Activated CD8-positive, alpha-beta memory T cell treated with anti-CD3 and anti-CD28 coated beads, Interleukin-2, amount 10 ng/mL, durations not matched to agents 7 days and 5 days (primary cell): ENCODE data around the gene ZNF211. TPM values are rescaled to one million over a fixed set of nuclear protein-coding genes. Genes with fewer than 3 reads are reported as not detected.

Experiments used
- ATAC-seq: fragments of 150-1000 bp; cut with Tn5 transposase; one replicate; pipeline ENCODE4 v1.10.0; 2021; ENCODE audit warnings: moderate library complexity
- CTCF ChIA-PET: fragments of 350-600 bp; sonication (Branson Sonifier 250); formaldehyde crosslinking; loops from one replicate; lab custom pipeline; 2021; ENCODE audit warnings: antibody characterized with exemption; lab: Charles Lee
- DNase-seq: peaks from one replicate; pipeline ENCODE4 v3.0.0-alpha.2; 2020
- H3K27ac Mint-ChIP-seq: one replicate; pipeline ENCODE4 v1.8.0; 2021; ENCODE audit warnings: mild to moderate bottlenecking, mixed read lengths
- H3K27me3 Mint-ChIP-seq: one replicate; pipeline ENCODE4 v1.8.0; 2021; ENCODE audit warnings: mixed read lengths
- H3K36me3 Mint-ChIP-seq: one replicate; pipeline ENCODE4 v1.8.0; 2021; ENCODE audit warnings: mild to moderate bottlenecking, mixed read lengths
- H3K4me1 Mint-ChIP-seq: one replicate; pipeline ENCODE4 v1.8.0; 2021; ENCODE audit warnings: mixed read lengths
- H3K4me3 Mint-ChIP-seq: one replicate; pipeline ENCODE4 v1.8.0; 2021; ENCODE audit warnings: mild to moderate bottlenecking, moderate library complexity, mixed read lengths
- H3K9me3 Mint-ChIP-seq: one replicate; pipeline ENCODE4 v1.8.0; 2022; ENCODE audit warnings: low read depth, mixed read lengths
- total RNA-seq, 2 experiments: library from RNA; stranded (reverse); gene quantifications; one replicate each; pipeline ENCODE4 v1.2.3, GENCODE V29; 2021

The ZNF211 gene
- total RNA-seq, 2 experiments from 2014 or later: 14.2 to 15.1 TPM

GRCh38 chr19:57668635-57669034 lies 35.7 kb downstream of the ZNF211 start, which contains the start of gene ZSCAN4:
Gene ZSCAN4 (plus strand): TSS chr19:57668935. CDS start chr19:57676146, 7,211 bp downstream.
- H3K4me3 Mint-ChIP-seq: no peak within 1 kb of the TSS
- DNase-seq (no peak), ATAC-seq (no peak)
- H3K27ac Mint-ChIP-seq: no peak within 1 kb of the TSS
- peaks cover 2% of the 10 kb centered on the region for H3K9me3 Mint-ChIP-seq
- CTCF ChIA-PET: no interaction called here
- peaks cover 3% of the 10 kb centered on the region for H3K36me3 Mint-ChIP-seq
- H3K27me3 Mint-ChIP-seq: peaks cover 13% of the 10 kb centered on the region
- peaks cover 2% of the 10 kb centered on the region for H3K4me1 Mint-ChIP-seq

GRCh38 chr19:57671124-57671895 lies 38.3 kb downstream of the ZNF211 start:
- DNase-seq: no peak
- H3K27ac Mint-ChIP-seq: no peak overlapping the region
- no peak overlapping the region for H3K4me3 Mint-ChIP-seq
- no peaks in the 10 kb centered on the region for H3K4me1 Mint-ChIP-seq
- ATAC-seq: no peak
- H3K36me3 Mint-ChIP-seq: peaks cover 1% of the 10 kb centered on the region
- H3K9me3 Mint-ChIP-seq: peaks cover 2% of the 10 kb centered on the region
- H3K27me3 Mint-ChIP-seq: peaks cover under 1% of the 10 kb centered on the region
- CTCF ChIA-PET: interaction anchor here (1.1 kb wide), 1 partner anchor 10 kb away, joined by 6 read pairs; the partner anchor contains the start of gene ZNF551

GRCh38 chr19:57672466-57672865 lies 39.5 kb downstream of the ZNF211 start:
- CTCF ChIA-PET: interaction anchor here (1.6 kb wide), 1 partner anchor 9 kb away, joined by 6 read pairs; the partner anchor contains the start of gene ZNF551
- no peak overlapping the region for H3K4me3 Mint-ChIP-seq
- peaks cover 7% of the 10 kb centered on the region for H3K9me3 Mint-ChIP-seq
- H3K4me1 Mint-ChIP-seq: no peaks in the 10 kb centered on the region
- H3K36me3 Mint-ChIP-seq: peaks cover 1% of the 10 kb centered on the region
- DNase-seq (no peak), ATAC-seq (no peak)
- H3K27me3 Mint-ChIP-seq: peaks cover 2% of the 10 kb centered on the region
- no peak overlapping the region for H3K27ac Mint-ChIP-seq

- no peak for ATAC-seq
Measured at GRCh38 chr19:57675881-57676280, 42.9 kb downstream of the ZNF211 start.

GRCh38 chr19:57682226-57682766 lies 49.3 kb downstream of the ZNF211 start:
- CTCF ChIA-PET: interaction anchor here (0.7 to 2.0 kb wide), 16 partner anchors 8 to 838 kb away, joined by 3 to 14 read pairs (median 4); partner anchors contain the start of genes ZNF154, ZNF544 and ZNF552
- H3K36me3 Mint-ChIP-seq: peaks cover 61% of the 10 kb centered on the region
- H3K4me1 Mint-ChIP-seq: peaks cover 30% of the 10 kb centered on the region
- no peak for DNase-seq
- ATAC-seq: no peak
- H3K4me3 Mint-ChIP-seq: peak overlapping the region; percentile 95
- H3K27me3 Mint-ChIP-seq: no peaks in the 10 kb centered on the region
- peaks cover 48% of the 10 kb centered on the region for H3K9me3 Mint-ChIP-seq
- peak overlapping the region; percentile 90 for H3K27ac Mint-ChIP-seq

More at GRCh38 chr19:57675881-57676280, 42.9 kb downstream of the ZNF211 start:
- no peak overlapping the region for H3K4me3 Mint-ChIP-seq
- no peak for DNase-seq
- H3K36me3 Mint-ChIP-seq: peaks cover 6% of the 10 kb centered on the region
- H3K9me3 Mint-ChIP-seq: peaks cover 16% of the 10 kb centered on the region
- H3K27me3 Mint-ChIP-seq: peaks cover 2% of the 10 kb centered on the region
- H3K4me1 Mint-ChIP-seq: no peaks in the 10 kb centered on the region
- CTCF ChIA-PET: no interaction called here
- H3K27ac Mint-ChIP-seq: no peak overlapping the region

- Mint-ChIP-seq H3K27me3 (no peaks in the 10 kb centered on the region), H3K9me3 (peaks cover 54% of the 10 kb centered on the region), H3K27ac (no peak overlapping the region), H3K4me1 (peaks cover 25% of the 10 kb centered on the region), H3K36me3 (peaks cover 92% of the 10 kb centered on the region), H3K4me3 (no peak overlapping the region)
- ATAC-seq (no peak), DNase-seq (no peak)
- CTCF ChIA-PET: no interaction called here
Measured at GRCh38 chr19:57686727-57687126, 53.8 kb downstream of the ZNF211 start.

GRCh38 chr19:57687363-57688010 lies 54.5 kb downstream of the ZNF211 start:
- H3K36me3 Mint-ChIP-seq: peaks cover 90% of the 10 kb centered on the region
- CTCF ChIA-PET: no interaction called here
- H3K27me3 Mint-ChIP-seq: no peaks in the 10 kb centered on the region
- H3K27ac Mint-ChIP-seq: no peak overlapping the region
- no peak for ATAC-seq
- H3K4me1 Mint-ChIP-seq: peaks cover 21% of the 10 kb centered on the region
- no peak overlapping the region for H3K4me3 Mint-ChIP-seq
- H3K9me3 Mint-ChIP-seq: peaks cover 54% of the 10 kb centered on the region
- no peak for DNase-seq

- no peaks in the 10 kb centered on the region for H3K27me3 Mint-ChIP-seq
- CTCF ChIA-PET: no interaction called here
Measured at GRCh38 chr19:57688011-57688763, 55.2 kb downstream of the ZNF211 start.

GRCh38 chr19:57689750-57690149 lies 56.8 kb downstream of the ZNF211 start:
- peaks cover 1% of the 10 kb centered on the region for H3K4me1 Mint-ChIP-seq
- H3K27ac Mint-ChIP-seq: no peak overlapping the region

More at GRCh38 chr19:57688011-57688763, 55.2 kb downstream of the ZNF211 start:
- Mint-ChIP-seq H3K4me1 (peaks cover 14% of the 10 kb centered on the region), H3K4me3 (no peak overlapping the region), H3K36me3 (peaks cover 88% of the 10 kb centered on the region), H3K27ac (no peak overlapping the region), H3K9me3 (peaks cover 54% of the 10 kb centered on the region)
- DNase-seq: no peak
- no peak for ATAC-seq

More at GRCh38 chr19:57689750-57690149, 56.8 kb downstream of the ZNF211 start:
- Mint-ChIP-seq H3K27me3 (no peaks in the 10 kb centered on the region), H3K36me3 (peaks cover 86% of the 10 kb centered on the region), H3K4me3 (no peak overlapping the region), H3K9me3 (peaks cover 47% of the 10 kb centered on the region)
- no peak for DNase-seq
- CTCF ChIA-PET: no interaction called here
- ATAC-seq: no peak

Other genes starting within 250 kb of the ZNF211 start
- gene ZNF548, start 243.3 kb upstream of the ZNF211 start, total RNA-seq: 10 to 100 TPM; 23.8 to 28.8 TPM
- 10 to 100 TPM; 14.3 to 14.6 TPM for gene ZNF17, start 222.0 kb upstream of the ZNF211 start, total RNA-seq
- 10 to 100 TPM; 13.1 to 13.3 TPM for gene ZNF749, start 197.8 kb upstream of the ZNF211 start, total RNA-seq
- under 1 TPM; 0.15 to 0.28 TPM for gene VN1R1, start 176.0 kb upstream of the ZNF211 start, total RNA-seq
- gene ZNF772, start 155.6 kb upstream of the ZNF211 start, total RNA-seq: 1 to 10 TPM; 7.7 to 8.8 TPM
- gene ZNF419, start 145.4 kb upstream of the ZNF211 start, total RNA-seq: 10 to 100 TPM; 10.1 to 10.5 TPM
- gene ZNF773, start 133.2 kb upstream of the ZNF211 start, total RNA-seq: 1 to 10 TPM; 8.5 to 9.7 TPM
- gene ZNF549, start 105.8 kb upstream of the ZNF211 start, total RNA-seq: 1 to 10 TPM; 6.6 to 6.7 TPM
- 10 to 100 TPM; 13.7 to 14.2 TPM for gene ZNF550, start 73.3 kb upstream of the ZNF211 start, total RNA-seq
- gene ZNF416, start 54.3 kb upstream of the ZNF211 start, total RNA-seq: 1 to 10 TPM; 5.3 to 5.7 TPM
- 10 to 100 TPM; 10.6 to 11.5 TPM for gene ZIK1, start 49.0 kb upstream of the ZNF211 start, total RNA-seq
- gene ZNF530, start 33.3 kb upstream of the ZNF211 start, total RNA-seq: 10 to 100 TPM; 10.6 to 12.4 TPM
- 10 to 100 TPM; 17.8 to 19.0 TPM for gene ZNF134, start 18.9 kb upstream of the ZNF211 start, total RNA-seq
- gene ZSCAN4, start 35.8 kb downstream of the ZNF211 start, total RNA-seq: not detected
- 10 to 100 TPM; 13.3 to 16.7 TPM for gene ZNF551, start 48.8 kb downstream of the ZNF211 start, total RNA-seq
- 1 to 10 TPM; 4.0 to 5.6 TPM for gene ZNF154, start 76.0 kb downstream of the ZNF211 start, total RNA-seq
- gene ZNF671, start 94.5 kb downstream of the ZNF211 start, total RNA-seq: 10 to 100 TPM; 13.0 to 13.8 TPM
- 10 to 100 TPM; 15.4 to 18.1 TPM for gene ZNF776, start 113.6 kb downstream of the ZNF211 start, total RNA-seq
- 10 to 100 TPM; 20.4 to 23.0 TPM for gene ZNF586, start 136.5 kb downstream of the ZNF211 start, total RNA-seq
- gene ZNF552, start 181.7 kb downstream of the ZNF211 start, total RNA-seq: 10 to 100 TPM in 1 of 2 experiments, 1 to 10 TPM in 1; 9.7 to 11.1 TPM
- 10 to 100 TPM; 14.6 to 19.3 TPM for gene ZNF587B, start 197.1 kb downstream of the ZNF211 start, total RNA-seq
- 10 to 100 TPM; 30.8 to 41.2 TPM for gene ZNF587, start 216.7 kb downstream of the ZNF211 start, total RNA-seq